ENCODE data around the gene H1-8.

- TF ChIP-seq POLR2AphosphoS5 (IDR thresholded peaks at IDR 0.05) (no peak), CTCF (IDR thresholded peaks at IDR 0.05) (no peak), EP300 (IDR thresholded peaks at IDR 0.05) (no peak), POLR2A (IDR thresholded peaks at IDR 0.05) (no peak)
Observed at GRCh38 chr3:129567939-129568338, 25.0 kb downstream of the H1-8 start.

Data from upper lobe of left lung (tissue), 4 donors.